Kidney capillary endothelial cell (primary cell): Measurements from ENCODE around the gene RNF208.
"Not testable (repeated sequence)": the region's sequence is repeated elsewhere in the genome, so short reads cannot be mapped to it uniquely, and the experiment has no call there.

ENCODE experiments used
- DNase-seq: peaks from one replicate; pipeline ENCODE4 v3.0.0-alpha.2; 2018; ENCODE audit warnings: low spot score

Gene RNF208

GRCh38 chr9:137240318-137240840 is 18.3 kb upstream of the RNF208 start:
- DNase-seq = no peak

GRCh38 chr9:137239541-137240200 is 17.6 kb upstream of the RNF208 start:
- not testable (repeated sequence) for DNase-seq

- DNase-seq = no peak
Observed at GRCh38 chr9:137237759-137238726, 16.0 kb upstream of the RNF208 start.

- no peak for DNase-seq
Observed at GRCh38 chr9:137236936-137237421, 14.9 kb upstream of the RNF208 start.

- DNase-seq = peak; percentile 70
Observed at GRCh38 chr9:137236238-137236935, 14.3 kb upstream of the RNF208 start.

- no peak for DNase-seq
Observed at GRCh38 chr9:137235424-137236237, 13.6 kb upstream of the RNF208 start.

- no peak for DNase-seq
Observed at GRCh38 chr9:137234758-137235423, 12.9 kb upstream of the RNF208 start.

GRCh38 chr9:137234055-137234697 is 12.1 kb upstream of the RNF208 start:
- DNase-seq = no peak

GRCh38 chr9:137233143-137233980 is 11.3 kb upstream of the RNF208 start:
- DNase-seq = no peak

GRCh38 chr9:137232510-137232909 is 10.5 kb upstream of the RNF208 start:
- DNase-seq = no peak

GRCh38 chr9:137232101-137232500 is 10.1 kb upstream of the RNF208 start:
- no peak for DNase-seq

GRCh38 chr9:137231372-137232039 is 9.5 kb upstream of the RNF208 start:
- no peak for DNase-seq

- DNase-seq = no peak
Observed at GRCh38 chr9:137230705-137231371, 8.8 kb upstream of the RNF208 start, which contains the start of gene SLC34A3. Gene SLC34A3, plus strand, starts transcription at chr9:137230901. Its CDS starts 802 bp downstream, at chr9:137231703.

- no peak for DNase-seq
Observed at GRCh38 chr9:137229903-137230704, 8.1 kb upstream of the RNF208 start.

- no peak for DNase-seq
Observed at GRCh38 chr9:137228968-137229896, 7.2 kb upstream of the RNF208 start.

GRCh38 chr9:137228506-137228967 is 6.5 kb upstream of the RNF208 start:
- DNase-seq = no peak
